PFSK-1 (cell line): ENCODE results near the gene VTI1A.

Experiments
- POLR2AphosphoS5 ChIP-seq: IDR thresholded peaks from 2 replicates; pipeline ENCODE4 v1.6.1; 2012; ENCODE audit warnings: low read depth, mild to moderate bottlenecking, control low read depth, low read length, moderate library complexity
- TAF1 ChIP-seq: IDR thresholded peaks from 2 replicates; pipeline ENCODE4 v1.6.1; 2012; ENCODE audit warnings: low read length, control low read depth, borderline replicate concordance; ENCODE audit not compliant: insufficient read depth
- TF ChIP-seq, protein P1 (sequence below), 2 experiments: IDR thresholded peaks; 2 replicates each; pipeline versions ENCODE4 v1.6.1 to v1.8.0; 2011 to 2012; ENCODE audit warnings: low read depth in 2 of 2, low read length in 2 of 2, control low read depth in 1 of 2, inconsistent platforms in 1 of 2, mild to moderate bottlenecking in 1 of 2, moderate library complexity in 1 of 2; ENCODE audit not compliant: insufficient read depth in 1 of 2

DNA sequence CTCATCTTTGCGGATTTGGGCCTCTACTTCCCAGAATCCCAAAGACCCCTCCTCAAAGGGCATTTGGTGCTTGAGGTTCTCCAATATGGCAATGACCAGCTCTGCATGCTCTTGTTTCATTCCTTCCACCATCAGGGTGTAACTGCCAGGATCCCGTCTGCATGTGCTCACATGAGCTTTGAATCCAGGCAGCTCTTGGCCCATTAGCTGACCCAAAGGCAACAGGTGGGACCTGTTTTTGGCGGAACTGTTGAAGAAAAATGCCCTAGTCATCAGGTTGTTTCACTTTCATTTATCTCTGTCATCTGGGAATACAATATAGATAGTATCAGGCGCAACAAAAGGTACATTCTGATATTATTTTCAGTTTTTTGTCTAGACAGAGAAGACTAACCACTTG lies 343.9 kb downstream of the VTI1A start:
- no peak for TF ChIP-seq TAF1
- TF ChIP-seq, protein P1, sequence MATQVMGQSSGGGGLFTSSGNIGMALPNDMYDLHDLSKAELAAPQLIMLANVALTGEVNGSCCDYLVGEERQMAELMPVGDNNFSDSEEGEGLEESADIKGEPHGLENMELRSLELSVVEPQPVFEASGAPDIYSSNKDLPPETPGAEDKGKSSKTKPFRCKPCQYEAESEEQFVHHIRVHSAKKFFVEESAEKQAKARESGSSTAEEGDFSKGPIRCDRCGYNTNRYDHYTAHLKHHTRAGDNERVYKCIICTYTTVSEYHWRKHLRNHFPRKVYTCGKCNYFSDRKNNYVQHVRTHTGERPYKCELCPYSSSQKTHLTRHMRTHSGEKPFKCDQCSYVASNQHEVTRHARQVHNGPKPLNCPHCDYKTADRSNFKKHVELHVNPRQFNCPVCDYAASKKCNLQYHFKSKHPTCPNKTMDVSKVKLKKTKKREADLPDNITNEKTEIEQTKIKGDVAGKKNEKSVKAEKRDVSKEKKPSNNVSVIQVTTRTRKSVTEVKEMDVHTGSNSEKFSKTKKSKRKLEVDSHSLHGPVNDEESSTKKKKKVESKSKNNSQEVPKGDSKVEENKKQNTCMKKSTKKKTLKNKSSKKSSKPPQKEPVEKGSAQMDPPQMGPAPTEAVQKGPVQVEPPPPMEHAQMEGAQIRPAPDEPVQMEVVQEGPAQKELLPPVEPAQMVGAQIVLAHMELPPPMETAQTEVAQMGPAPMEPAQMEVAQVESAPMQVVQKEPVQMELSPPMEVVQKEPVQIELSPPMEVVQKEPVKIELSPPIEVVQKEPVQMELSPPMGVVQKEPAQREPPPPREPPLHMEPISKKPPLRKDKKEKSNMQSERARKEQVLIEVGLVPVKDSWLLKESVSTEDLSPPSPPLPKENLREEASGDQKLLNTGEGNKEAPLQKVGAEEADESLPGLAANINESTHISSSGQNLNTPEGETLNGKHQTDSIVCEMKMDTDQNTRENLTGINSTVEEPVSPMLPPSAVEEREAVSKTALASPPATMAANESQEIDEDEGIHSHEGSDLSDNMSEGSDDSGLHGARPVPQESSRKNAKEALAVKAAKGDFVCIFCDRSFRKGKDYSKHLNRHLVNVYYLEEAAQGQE (IDR thresholded peaks at IDR 0.05; ENCODE audit: insufficient read depth in 1 of 2, low read depth in 2 of 2, low read length in 2 of 2) = no peak
- no peak for TF ChIP-seq POLR2AphosphoS5
